Suprapubic skin (tissue), 3 donors: ENCODE results near the gene GUCY1A1.

Experiments
- EP300 ChIP-seq: sonication (generic); formaldehyde crosslinking; IDR thresholded peaks from one replicate; pipeline ENCODE4 v1.6.1; 2017; ENCODE audit warnings: antibody characterized with exemption
- TF ChIP-seq, protein P1 (sequence below), 2 donors: fragments of 200-600 bp in 1 of 2; fragments of 450-650 bp in 1 of 2; sonication (generic) in 1 of 2; IDR thresholded peaks; one replicate each; pipeline ENCODE4 v1.5.1; 2016 to 2019; ENCODE audit warnings: antibody characterized with exemption in 2 of 2, mild to moderate bottlenecking in 1 of 2, moderate library complexity in 1 of 2

DNA sequence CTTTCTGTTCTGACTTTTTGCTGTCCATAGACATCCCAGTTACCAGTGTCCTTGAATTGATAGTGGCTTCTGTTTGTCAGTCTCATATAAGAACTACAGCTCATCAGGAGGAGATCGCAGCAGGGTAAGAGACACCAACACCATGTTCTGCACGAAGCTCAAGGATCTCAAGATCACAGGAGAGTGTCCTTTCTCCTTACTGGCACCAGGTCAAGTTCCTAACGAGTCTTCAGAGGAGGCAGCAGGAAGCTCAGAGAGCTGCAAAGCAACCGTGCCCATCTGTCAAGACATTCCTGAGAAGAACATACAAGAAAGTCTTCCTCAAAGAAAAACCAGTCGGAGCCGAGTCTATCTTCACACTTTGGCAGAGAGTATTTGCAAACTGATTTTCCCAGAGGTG, 30.1 kb downstream of the GUCY1A1 start:
- TF ChIP-seq EP300, result no peak
- TF ChIP-seq, protein P1, sequence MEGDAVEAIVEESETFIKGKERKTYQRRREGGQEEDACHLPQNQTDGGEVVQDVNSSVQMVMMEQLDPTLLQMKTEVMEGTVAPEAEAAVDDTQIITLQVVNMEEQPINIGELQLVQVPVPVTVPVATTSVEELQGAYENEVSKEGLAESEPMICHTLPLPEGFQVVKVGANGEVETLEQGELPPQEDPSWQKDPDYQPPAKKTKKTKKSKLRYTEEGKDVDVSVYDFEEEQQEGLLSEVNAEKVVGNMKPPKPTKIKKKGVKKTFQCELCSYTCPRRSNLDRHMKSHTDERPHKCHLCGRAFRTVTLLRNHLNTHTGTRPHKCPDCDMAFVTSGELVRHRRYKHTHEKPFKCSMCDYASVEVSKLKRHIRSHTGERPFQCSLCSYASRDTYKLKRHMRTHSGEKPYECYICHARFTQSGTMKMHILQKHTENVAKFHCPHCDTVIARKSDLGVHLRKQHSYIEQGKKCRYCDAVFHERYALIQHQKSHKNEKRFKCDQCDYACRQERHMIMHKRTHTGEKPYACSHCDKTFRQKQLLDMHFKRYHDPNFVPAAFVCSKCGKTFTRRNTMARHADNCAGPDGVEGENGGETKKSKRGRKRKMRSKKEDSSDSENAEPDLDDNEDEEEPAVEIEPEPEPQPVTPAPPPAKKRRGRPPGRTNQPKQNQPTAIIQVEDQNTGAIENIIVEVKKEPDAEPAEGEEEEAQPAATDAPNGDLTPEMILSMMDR (IDR thresholded peaks at IDR 0.05), result no peak
